GM23338 (cell line): ENCODE results near the gene SHISA9. TPM values are rescaled to one million over a fixed set of nuclear protein-coding genes. Genes with fewer than 3 reads are reported as not detected.

Source experiments
- ATAC-seq: fragments of 200-7000 bp; cut with Tn5 transposase; 3 replicates; pipeline ENCODE4 v1.9.1; 2020
- DNase-seq: peaks from one replicate; pipeline ENCODE4 v3.0.0-alpha.2; 2015; ENCODE audit warnings: low spot score
- H2AFZ ChIP-seq: fragments of 200-600 bp; sonication (generic); 2 replicates; pipeline ENCODE4 v1.8.0; 2016; ENCODE audit warnings: antibody characterized with exemption, mild to moderate bottlenecking, moderate library complexity
- H3F3A ChIP-seq: fragments of 200-600 bp; sonication (generic); replicated peaks from 2 replicates; pipeline ENCODE4 v1.8.0; 2017; ENCODE audit warnings: antibody characterized with exemption, mixed run types, low read depth
- H3K27ac ChIP-seq: fragments of 200-600 bp; sonication (generic); 2 replicates; pipeline ENCODE4 v1.6.1; 2016; ENCODE audit warnings: low read depth
- H3K27me3 ChIP-seq: fragments of 200-600 bp; sonication (generic); 2 replicates; pipeline ENCODE4 v1.8.0; 2016; ENCODE audit warnings: mild to moderate bottlenecking, mixed run types, moderate library complexity; ENCODE audit not compliant: insufficient read depth
- H3K36me3 ChIP-seq: fragments of 200-600 bp; sonication (generic); 2 replicates; pipeline ENCODE4 v1.8.0; 2016; ENCODE audit warnings: mild to moderate bottlenecking; ENCODE audit not compliant: insufficient read depth
- H3K4me1 ChIP-seq: fragments of 200-600 bp; sonication (generic); 2 replicates; pipeline ENCODE4 v1.8.0; 2016; ENCODE audit warnings: mild to moderate bottlenecking, moderate library complexity; ENCODE audit not compliant: insufficient read depth
- H3K4me2 ChIP-seq: fragments of 200-600 bp; sonication (generic); 2 replicates; pipeline ENCODE4 v1.7.1; 2017; ENCODE audit warnings: mixed run types
- H3K4me3 ChIP-seq: fragments of 200-600 bp; sonication (generic); 2 replicates; pipeline ENCODE4 v1.6.1; 2016; ENCODE audit warnings: mixed run types
- H3K79me2 ChIP-seq: fragments of 200-600 bp; sonication (generic); replicated peaks from 2 replicates; pipeline ENCODE4 v1.8.0; 2017; ENCODE audit warnings: mild to moderate bottlenecking; ENCODE audit not compliant: insufficient read depth
- H3K9me2 ChIP-seq: fragments of 200-600 bp; sonication (generic); 2 replicates; pipeline ENCODE4 v1.8.0; 2017; ENCODE audit not compliant: insufficient read depth
- H4K20me1 ChIP-seq: fragments of 200-600 bp; sonication (generic); replicated peaks from 2 replicates; pipeline ENCODE4 v1.8.0; 2017; ENCODE audit warnings: mild to moderate bottlenecking; ENCODE audit not compliant: insufficient read depth
- H3K27ac Mint-ChIP-seq: 2 replicates; pipeline ENCODE4 v1.8.0; 2020; ENCODE audit warnings: inconsistent platforms, mild to moderate bottlenecking, moderate library complexity, mixed read lengths
- H3K27me3 Mint-ChIP-seq: 3 replicates; pipeline ENCODE4 v1.8.0; 2022; ENCODE audit warnings: low read depth, mild to moderate bottlenecking, moderate library complexity, mixed read lengths, inconsistent platforms; ENCODE audit not compliant: insufficient read depth, poor library complexity
- H3K36me3 Mint-ChIP-seq: 3 replicates; pipeline ENCODE4 v1.8.0; 2021; ENCODE audit warnings: low read depth, mild to moderate bottlenecking, inconsistent platforms, moderate library complexity, mixed read lengths
- H3K4me1 Mint-ChIP-seq: 3 replicates; pipeline ENCODE4 v1.8.0; 2020; ENCODE audit warnings: mild to moderate bottlenecking, inconsistent platforms, mixed read lengths
- H3K4me3 Mint-ChIP-seq: 3 replicates; pipeline ENCODE4 v1.8.0; 2021; ENCODE audit warnings: moderate library complexity, mild to moderate bottlenecking, inconsistent platforms, mixed read lengths
- H3K9me3 Mint-ChIP-seq: 3 replicates; pipeline ENCODE4 v1.8.0; 2020; ENCODE audit warnings: moderate library complexity, mild to moderate bottlenecking, inconsistent platforms, mixed read lengths
- CREB1 ChIP-seq: fragments of 250-450 bp; sonication (Bioruptor Pico); IDR thresholded peaks from 2 replicates; pipeline ENCODE4 v1.5.0; 2020; ENCODE audit warnings: low read depth, mild to moderate bottlenecking, moderate library complexity
- EZH2 ChIP-seq: fragments of 200-600 bp; sonication (generic); IDR thresholded peaks from one replicate; pipeline ENCODE4 v1.8.0; 2017; ENCODE audit warnings: antibody characterized with exemption, mild to moderate bottlenecking, low read depth; ENCODE audit not compliant: unreplicated experiment
- EZH2phosphoT487 ChIP-seq: fragments of 200-600 bp; sonication (generic); IDR thresholded peaks from one replicate; pipeline ENCODE4 v1.8.1; 2018; ENCODE audit warnings: antibody characterized with exemption; ENCODE audit not compliant: unreplicated experiment
- JUNB ChIP-seq: IDR thresholded peaks from one replicate; pipeline ENCODE4 v1.6.1; 2016; ENCODE audit warnings: antibody characterized with exemption; ENCODE audit not compliant: unreplicated experiment
- NANOG ChIP-seq: IDR thresholded peaks from 2 replicates; pipeline ENCODE4 v1.6.1; 2016; ENCODE audit warnings: antibody characterized with exemption, borderline replicate concordance
- POLR2AphosphoS5 ChIP-seq: IDR thresholded peaks from 2 replicates; pipeline ENCODE4 v1.6.1; 2016; ENCODE audit warnings: antibody characterized with exemption, low read depth
- ZNF114 ChIP-seq: fragments of 250-450 bp; sonication (Bioruptor Pico); IDR thresholded peaks from 2 replicates; pipeline ENCODE4 v1.5.0; 2020; ENCODE audit warnings: mild to moderate bottlenecking, moderate library complexity
- ZNF331 ChIP-seq: fragments of 250-450 bp; sonication (Bioruptor Pico); IDR thresholded peaks from 2 replicates; pipeline ENCODE4 v1.5.0; 2020; ENCODE audit warnings: low read depth, mild to moderate bottlenecking, moderate library complexity
- polyA plus RNA-seq: library from polyadenylated mRNA; unstranded; fragments of >200 nt; fragmentation: Nextera tagmentation; extraction: Ambion mirVana; gene quantifications from 2 replicates; pipeline ENCODE4 v1.2.1, GENCODE V29; 2016
- total RNA-seq: library from RNA; depleted of rRNA; stranded (reverse); fragments of >200 nt; shearing (Covaris generic); gene quantifications from 2 replicates; pipeline ENCODE4 v1.2.3, GENCODE V29; 2014
- TF ChIP-seq, protein P1 (sequence below), 2 experiments: fragments of 200-600 bp in 1 of 2; sonication (generic) in 1 of 2; conservative IDR thresholded peaks; 2 replicates each; pipeline versions ENCODE4 v1.5.1 to v1.6.1; 2016 to 2017; ENCODE audit warnings: antibody characterized with exemption in 2 of 2, low read depth in 2 of 2, mild to moderate bottlenecking in 2 of 2, moderate library complexity in 1 of 2
- TF ChIP-seq, protein P2 (sequence below): IDR thresholded peaks from 2 replicates; pipeline ENCODE4 v1.6.1; 2016; ENCODE audit warnings: antibody characterized with exemption
- TF ChIP-seq, protein P3 (sequence below): fragments of 250-450 bp; sonication (Bioruptor Pico); IDR thresholded peaks from 2 replicates; pipeline ENCODE4 v1.5.0; 2020; ENCODE audit warnings: mild to moderate bottlenecking, moderate library complexity
- TF ChIP-seq, protein P4 (sequence below): IDR thresholded peaks from one replicate; pipeline ENCODE4 v1.6.1; 2018; ENCODE audit warnings: antibody characterized with exemption; ENCODE audit not compliant: unreplicated experiment

Gene SHISA9
- total and polyA plus RNA-seq, 2 experiments from 2014 or later, result 10.4 to 45.6 TPM

DNA sequence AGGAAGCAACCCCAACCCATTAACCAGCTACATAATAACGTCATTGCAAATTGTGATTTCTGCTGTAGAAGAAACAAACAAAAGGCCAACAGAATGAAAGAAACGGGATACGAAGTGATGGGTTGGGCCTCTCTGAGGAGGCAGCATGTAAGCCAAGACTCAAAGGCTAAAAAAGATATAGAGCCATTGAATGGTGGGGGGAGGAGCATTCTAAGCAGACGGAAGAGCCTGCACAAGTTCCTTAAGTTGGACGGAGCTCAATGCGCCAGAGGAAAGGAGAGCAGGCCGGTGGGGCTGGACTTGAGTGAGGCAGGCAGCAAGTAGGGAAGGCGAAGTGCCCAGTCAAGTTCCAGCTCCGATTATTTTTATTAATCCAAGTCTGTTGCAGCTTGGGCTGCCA is 160.3 kb downstream of the SHISA9 start (continued):
- TF ChIP-seq, protein P1, sequence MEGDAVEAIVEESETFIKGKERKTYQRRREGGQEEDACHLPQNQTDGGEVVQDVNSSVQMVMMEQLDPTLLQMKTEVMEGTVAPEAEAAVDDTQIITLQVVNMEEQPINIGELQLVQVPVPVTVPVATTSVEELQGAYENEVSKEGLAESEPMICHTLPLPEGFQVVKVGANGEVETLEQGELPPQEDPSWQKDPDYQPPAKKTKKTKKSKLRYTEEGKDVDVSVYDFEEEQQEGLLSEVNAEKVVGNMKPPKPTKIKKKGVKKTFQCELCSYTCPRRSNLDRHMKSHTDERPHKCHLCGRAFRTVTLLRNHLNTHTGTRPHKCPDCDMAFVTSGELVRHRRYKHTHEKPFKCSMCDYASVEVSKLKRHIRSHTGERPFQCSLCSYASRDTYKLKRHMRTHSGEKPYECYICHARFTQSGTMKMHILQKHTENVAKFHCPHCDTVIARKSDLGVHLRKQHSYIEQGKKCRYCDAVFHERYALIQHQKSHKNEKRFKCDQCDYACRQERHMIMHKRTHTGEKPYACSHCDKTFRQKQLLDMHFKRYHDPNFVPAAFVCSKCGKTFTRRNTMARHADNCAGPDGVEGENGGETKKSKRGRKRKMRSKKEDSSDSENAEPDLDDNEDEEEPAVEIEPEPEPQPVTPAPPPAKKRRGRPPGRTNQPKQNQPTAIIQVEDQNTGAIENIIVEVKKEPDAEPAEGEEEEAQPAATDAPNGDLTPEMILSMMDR (conservative IDR thresholded peaks at IDR 0.05; ENCODE audit: low read depth in 2 of 2), result no peak
- TF ChIP-seq POLR2AphosphoS5, result no peak
- no peak for TF ChIP-seq ZNF114
- no peak for TF ChIP-seq CREB1 (CRISPR knock-in tag)
- no peak for TF ChIP-seq ZNF331
- TF ChIP-seq, protein P2, sequence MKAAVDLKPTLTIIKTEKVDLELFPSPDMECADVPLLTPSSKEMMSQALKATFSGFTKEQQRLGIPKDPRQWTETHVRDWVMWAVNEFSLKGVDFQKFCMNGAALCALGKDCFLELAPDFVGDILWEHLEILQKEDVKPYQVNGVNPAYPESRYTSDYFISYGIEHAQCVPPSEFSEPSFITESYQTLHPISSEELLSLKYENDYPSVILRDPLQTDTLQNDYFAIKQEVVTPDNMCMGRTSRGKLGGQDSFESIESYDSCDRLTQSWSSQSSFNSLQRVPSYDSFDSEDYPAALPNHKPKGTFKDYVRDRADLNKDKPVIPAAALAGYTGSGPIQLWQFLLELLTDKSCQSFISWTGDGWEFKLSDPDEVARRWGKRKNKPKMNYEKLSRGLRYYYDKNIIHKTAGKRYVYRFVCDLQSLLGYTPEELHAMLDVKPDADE, result no peak
- no peak for TF ChIP-seq JUNB
- no peak for TF ChIP-seq EZH2phosphoT487

DNA sequence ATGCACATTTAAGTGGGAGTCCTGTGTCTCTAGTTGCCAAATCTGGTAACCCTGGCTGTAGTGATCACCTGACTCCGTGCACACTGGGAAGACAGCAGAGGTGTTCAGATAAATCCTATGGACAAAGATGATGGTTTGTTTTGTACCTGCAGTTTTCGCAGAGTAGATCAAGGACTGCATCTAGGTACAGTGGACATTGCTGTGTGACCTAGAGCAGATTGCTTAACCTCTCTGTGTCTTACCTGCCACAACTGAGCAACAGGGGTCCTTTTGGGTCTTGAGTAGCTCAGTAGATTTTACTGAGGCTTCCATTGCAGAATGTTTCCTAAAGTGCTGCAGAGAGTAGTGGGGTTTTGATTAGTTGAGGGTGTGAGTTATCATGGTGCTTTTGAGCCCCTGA is 160.8 kb downstream of the SHISA9 start:
- H3K36me3 Mint-ChIP-seq, result peaks cover 17% of the 10 kb centered on the region
- peaks cover 2% of the 10 kb centered on the region for H3K27me3 Mint-ChIP-seq
- H3F3A ChIP-seq, result no peaks in the 10 kb centered on the region; the same call in 1 of the 2 replicates
- H2AFZ ChIP-seq, result no peak overlapping the region
- H3K27ac ChIP-seq, result no peak overlapping the region
- peak overlapping the region; percentile 14 for H3K4me2 ChIP-seq
- ATAC-seq (no peak), DNase-seq (no peak)
- peaks cover 5% of the 10 kb centered on the region; the same call in 1 of the 3 replicates for H3K9me3 Mint-ChIP-seq
- H3K4me1 ChIP-seq, result peaks cover 23% of the 10 kb centered on the region
- peaks cover 21% of the 10 kb centered on the region for H3K4me1 Mint-ChIP-seq
- no peaks in the 10 kb centered on the region for H3K27me3 ChIP-seq
- no peak overlapping the region for H3K4me3 Mint-ChIP-seq
- no peaks in the 10 kb centered on the region for H3K9me2 ChIP-seq
- no peak overlapping the region for H3K27ac Mint-ChIP-seq
- H3K79me2 ChIP-seq, result peaks cover 48% of the 10 kb centered on the region
- no peaks in the 10 kb centered on the region for H3K36me3 ChIP-seq
- no peak overlapping the region for H3K4me3 ChIP-seq
- no peaks in the 10 kb centered on the region; the same call in 1 of the 2 replicates for H4K20me1 ChIP-seq
- TF ChIP-seq, protein P3, sequence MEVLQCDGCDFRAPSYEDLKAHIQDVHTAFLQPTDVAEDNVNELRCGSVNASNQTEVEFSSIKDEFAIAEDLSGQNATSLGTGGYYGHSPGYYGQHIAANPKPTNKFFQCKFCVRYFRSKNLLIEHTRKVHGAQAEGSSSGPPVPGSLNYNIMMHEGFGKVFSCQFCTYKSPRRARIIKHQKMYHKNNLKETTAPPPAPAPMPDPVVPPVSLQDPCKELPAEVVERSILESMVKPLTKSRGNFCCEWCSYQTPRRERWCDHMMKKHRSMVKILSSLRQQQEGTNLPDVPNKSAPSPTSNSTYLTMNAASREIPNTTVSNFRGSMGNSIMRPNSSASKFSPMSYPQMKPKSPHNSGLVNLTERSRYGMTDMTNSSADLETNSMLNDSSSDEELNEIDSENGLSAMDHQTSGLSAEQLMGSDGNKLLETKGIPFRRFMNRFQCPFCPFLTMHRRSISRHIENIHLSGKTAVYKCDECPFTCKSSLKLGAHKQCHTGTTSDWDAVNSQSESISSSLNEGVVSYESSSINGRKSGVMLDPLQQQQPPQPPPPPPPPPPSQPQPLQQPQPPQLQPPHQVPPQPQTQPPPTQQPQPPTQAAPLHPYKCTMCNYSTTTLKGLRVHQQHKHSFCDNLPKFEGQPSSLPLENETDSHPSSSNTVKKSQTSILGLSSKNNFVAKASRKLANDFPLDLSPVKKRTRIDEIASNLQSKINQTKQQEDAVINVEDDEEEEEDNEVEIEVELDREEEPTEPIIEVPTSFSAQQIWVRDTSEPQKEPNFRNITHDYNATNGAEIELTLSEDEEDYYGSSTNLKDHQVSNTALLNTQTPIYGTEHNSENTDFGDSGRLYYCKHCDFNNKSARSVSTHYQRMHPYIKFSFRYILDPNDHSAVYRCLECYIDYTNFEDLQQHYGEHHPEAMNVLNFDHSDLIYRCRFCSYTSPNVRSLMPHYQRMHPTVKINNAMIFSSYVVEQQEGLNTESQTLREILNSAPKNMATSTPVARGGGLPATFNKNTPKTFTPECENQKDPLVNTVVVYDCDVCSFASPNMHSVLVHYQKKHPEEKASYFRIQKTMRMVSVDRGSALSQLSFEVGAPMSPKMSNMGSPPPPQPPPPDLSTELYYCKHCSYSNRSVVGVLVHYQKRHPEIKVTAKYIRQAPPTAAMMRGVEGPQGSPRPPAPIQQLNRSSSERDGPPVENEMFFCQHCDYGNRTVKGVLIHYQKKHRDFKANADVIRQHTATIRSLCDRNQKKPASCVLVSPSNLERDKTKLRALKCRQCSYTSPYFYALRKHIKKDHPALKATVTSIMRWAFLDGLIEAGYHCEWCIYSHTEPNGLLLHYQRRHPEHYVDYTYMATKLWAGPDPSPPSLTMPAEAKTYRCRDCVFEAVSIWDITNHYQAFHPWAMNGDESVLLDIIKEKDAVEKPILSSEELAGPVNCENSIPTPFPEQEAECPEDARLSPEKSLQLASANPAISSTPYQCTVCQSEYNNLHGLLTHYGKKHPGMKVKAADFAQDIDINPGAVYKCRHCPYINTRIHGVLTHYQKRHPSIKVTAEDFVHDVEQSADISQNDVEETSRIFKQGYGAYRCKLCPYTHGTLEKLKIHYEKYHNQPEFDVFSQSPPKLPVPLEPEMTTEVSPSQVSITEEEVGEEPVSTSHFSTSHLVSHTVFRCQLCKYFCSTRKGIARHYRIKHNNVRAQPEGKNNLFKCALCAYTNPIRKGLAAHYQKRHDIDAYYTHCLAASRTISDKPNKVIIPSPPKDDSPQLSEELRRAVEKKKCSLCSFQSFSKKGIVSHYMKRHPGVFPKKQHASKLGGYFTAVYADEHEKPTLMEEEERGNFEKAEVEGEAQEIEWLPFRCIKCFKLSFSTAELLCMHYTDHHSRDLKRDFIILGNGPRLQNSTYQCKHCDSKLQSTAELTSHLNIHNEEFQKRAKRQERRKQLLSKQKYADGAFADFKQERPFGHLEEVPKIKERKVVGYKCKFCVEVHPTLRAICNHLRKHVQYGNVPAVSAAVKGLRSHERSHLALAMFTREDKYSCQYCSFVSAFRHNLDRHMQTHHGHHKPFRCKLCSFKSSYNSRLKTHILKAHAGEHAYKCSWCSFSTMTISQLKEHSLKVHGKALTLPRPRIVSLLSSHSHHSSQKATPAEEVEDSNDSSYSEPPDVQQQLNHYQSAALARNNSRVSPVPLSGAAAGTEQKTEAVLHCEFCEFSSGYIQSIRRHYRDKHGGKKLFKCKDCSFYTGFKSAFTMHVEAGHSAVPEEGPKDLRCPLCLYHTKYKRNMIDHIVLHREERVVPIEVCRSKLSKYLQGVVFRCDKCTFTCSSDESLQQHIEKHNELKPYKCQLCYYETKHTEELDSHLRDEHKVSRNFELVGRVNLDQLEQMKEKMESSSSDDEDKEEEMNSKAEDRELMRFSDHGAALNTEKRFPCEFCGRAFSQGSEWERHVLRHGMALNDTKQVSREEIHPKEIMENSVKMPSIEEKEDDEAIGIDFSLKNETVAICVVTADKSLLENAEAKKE (CRISPR knock-in tag), result no peak
- TF ChIP-seq, protein P4, sequence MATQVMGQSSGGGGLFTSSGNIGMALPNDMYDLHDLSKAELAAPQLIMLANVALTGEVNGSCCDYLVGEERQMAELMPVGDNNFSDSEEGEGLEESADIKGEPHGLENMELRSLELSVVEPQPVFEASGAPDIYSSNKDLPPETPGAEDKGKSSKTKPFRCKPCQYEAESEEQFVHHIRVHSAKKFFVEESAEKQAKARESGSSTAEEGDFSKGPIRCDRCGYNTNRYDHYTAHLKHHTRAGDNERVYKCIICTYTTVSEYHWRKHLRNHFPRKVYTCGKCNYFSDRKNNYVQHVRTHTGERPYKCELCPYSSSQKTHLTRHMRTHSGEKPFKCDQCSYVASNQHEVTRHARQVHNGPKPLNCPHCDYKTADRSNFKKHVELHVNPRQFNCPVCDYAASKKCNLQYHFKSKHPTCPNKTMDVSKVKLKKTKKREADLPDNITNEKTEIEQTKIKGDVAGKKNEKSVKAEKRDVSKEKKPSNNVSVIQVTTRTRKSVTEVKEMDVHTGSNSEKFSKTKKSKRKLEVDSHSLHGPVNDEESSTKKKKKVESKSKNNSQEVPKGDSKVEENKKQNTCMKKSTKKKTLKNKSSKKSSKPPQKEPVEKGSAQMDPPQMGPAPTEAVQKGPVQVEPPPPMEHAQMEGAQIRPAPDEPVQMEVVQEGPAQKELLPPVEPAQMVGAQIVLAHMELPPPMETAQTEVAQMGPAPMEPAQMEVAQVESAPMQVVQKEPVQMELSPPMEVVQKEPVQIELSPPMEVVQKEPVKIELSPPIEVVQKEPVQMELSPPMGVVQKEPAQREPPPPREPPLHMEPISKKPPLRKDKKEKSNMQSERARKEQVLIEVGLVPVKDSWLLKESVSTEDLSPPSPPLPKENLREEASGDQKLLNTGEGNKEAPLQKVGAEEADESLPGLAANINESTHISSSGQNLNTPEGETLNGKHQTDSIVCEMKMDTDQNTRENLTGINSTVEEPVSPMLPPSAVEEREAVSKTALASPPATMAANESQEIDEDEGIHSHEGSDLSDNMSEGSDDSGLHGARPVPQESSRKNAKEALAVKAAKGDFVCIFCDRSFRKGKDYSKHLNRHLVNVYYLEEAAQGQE, result no peak
- TF ChIP-seq, protein P2, result no peak
- TF ChIP-seq NANOG, result no peak
- TF ChIP-seq EZH2, result no peak
- no peak for TF ChIP-seq CREB1 (CRISPR knock-in tag)
